Lung (tissue), 12 donors: ENCODE results near the gene HNRNPK. TPM values are rescaled to one million over a fixed set of nuclear protein-coding genes. Genes with fewer than 3 reads are reported as not detected.

Experiments
- ATAC-seq: fragments of 200-7000 bp; cut with Tn5 transposase; one replicate; pipeline ENCODE4 v1.9.1; 2020; ENCODE audit warnings: moderate number of reproducible peaks; ENCODE audit not compliant: insufficient read depth, low FRiP score
- DNase-seq, 3 donors: peaks; one replicate each; pipeline ENCODE4 v3.0.0-alpha.2; 2013 to 2017
- H3K27ac ChIP-seq, 2 donors: one replicate each; pipeline ENCODE4 v1.5.1; 2013; ENCODE audit warnings: mild to moderate bottlenecking in 2 of 2, moderate library complexity in 2 of 2, control low read depth in 1 of 2, inconsistent platforms in 1 of 2, low read depth in 1 of 2, low read length in 1 of 2
- H3K27me3 ChIP-seq, 3 donors: one replicate each; pipeline ENCODE4 v1.5.1; 2013; ENCODE audit warnings: low read length in 2 of 3; ENCODE audit not compliant: control insufficient read depth in 3 of 3, insufficient read depth in 3 of 3
- H3K36me3 ChIP-seq, 4 donors: one replicate each; pipeline ENCODE4 v1.5.1; 2013; ENCODE audit warnings: low read length in 4 of 4, mild to moderate bottlenecking in 1 of 4, moderate library complexity in 1 of 4; ENCODE audit not compliant: control insufficient read depth in 4 of 4, insufficient read depth in 4 of 4
- H3K4me1 ChIP-seq, 5 donors: one replicate each; pipeline ENCODE4 v1.5.1; 2013; ENCODE audit warnings: low read length in 5 of 5, mild to moderate bottlenecking in 2 of 5, moderate library complexity in 1 of 5; ENCODE audit not compliant: control insufficient read depth in 5 of 5, insufficient read depth in 5 of 5
- H3K4me3 ChIP-seq: one replicate; pipeline ENCODE4 v1.5.1; 2013; ENCODE audit warnings: mild to moderate bottlenecking, control low read depth, moderate library complexity
- H3K9ac ChIP-seq, 2 donors: one replicate each; pipeline ENCODE4 v1.5.1; 2013; ENCODE audit warnings: low read length in 2 of 2, control low read depth in 1 of 2; ENCODE audit not compliant: insufficient read depth in 1 of 2
- H3K9me3 ChIP-seq, 4 donors: one replicate each; pipeline ENCODE4 v1.5.1; 2013; ENCODE audit warnings: low read length in 3 of 4, mild to moderate bottlenecking in 1 of 4, moderate library complexity in 1 of 4; ENCODE audit not compliant: control insufficient read depth in 4 of 4, insufficient read depth in 3 of 4
- CTCF ChIP-seq: IDR thresholded peaks from 2 replicates; pipeline ENCODE4 v1.5.1; 2012; ENCODE audit warnings: mild to moderate bottlenecking; ENCODE audit errors: control extremely low read depth, extremely low read depth
- WGBS, 2 donors: extraction: QIAGEN DNeasy Blood & Tissue Kit; methylation state at CpG; one replicate each; pipeline ENCODE4 v1.1.7; 2013; 5-methylcytosine and 5-hydroxymethylcytosine counted together
- polyA plus RNA-seq, 2 donors: library from polyadenylated mRNA; stranded (reverse); fragments of 200-250 nt; gene quantifications; one replicate each; pipeline ENCODE4 v1.2.1, GENCODE V29; 2013
- total RNA-seq, 2 donors: library from RNA; depleted of rRNA in 1 of 2; stranded (reverse); fragments of >200 nt in 1 of 2; gene quantifications; one replicate each; pipeline ENCODE4 v1.2.1, GENCODE V29; 2014 to 2021
- donor health status: control.
- donor health status: control.
- donor health status: Bipolar disorder and iron deficiency.
- donor health status: healthy.
- donor health status: DM: yes; HTN: yes; CAD: no.

HNRNPK gene
- total and polyA plus RNA-seq, 4 donors = 188 to 719 (median 377) TPM

DNA sequence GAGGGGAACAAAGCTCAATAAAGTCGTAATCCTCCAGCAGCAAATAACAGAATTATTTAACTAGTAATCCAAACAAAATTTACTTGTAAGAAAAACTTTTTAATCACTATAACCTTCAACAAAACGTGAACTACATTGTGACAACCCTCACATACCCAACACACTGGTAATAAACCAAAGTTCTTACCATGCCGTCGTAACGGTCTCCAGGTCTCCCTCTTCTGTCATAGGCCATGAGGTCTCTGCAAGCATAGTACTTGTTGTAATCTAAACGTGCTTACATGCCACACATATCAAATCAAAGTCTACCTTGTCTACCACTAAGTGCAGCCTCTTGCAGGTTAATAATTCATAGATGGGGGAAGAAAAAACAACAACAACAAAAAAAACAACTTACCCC, 8.5 kb downstream of the HNRNPK start:
- Histone ChIP-seq H3K9me3 (no peaks in the 10 kb centered on the region), H3K9ac (no peak overlapping the region), H3K4me1 (peaks cover 0 to 5% (median 0%) of the 10 kb centered on the region in 5 donors), H3K4me3 (no peak overlapping the region), H3K27me3 (no peaks in the 10 kb centered on the region), H3K36me3 (peaks cover 28 to 72% (median 63%) of the 10 kb centered on the region in 4 donors), H3K27ac (no peak overlapping the region)
- WGBS, 2 donors = 81 to 85% methylated on average over 6 of the region's 6 CpGs
- DNase-seq (no peak), ATAC-seq (no peak)
- TF ChIP-seq CTCF = no peak

- DNase-seq (no peak), ATAC-seq (no peak)
- Histone ChIP-seq H3K27me3 (no peaks in the 10 kb centered on the region), H3K9me3 (no peaks in the 10 kb centered on the region), H3K4me1 (peaks cover 0 to 5% (median 0%) of the 10 kb centered on the region in 5 donors), H3K4me3 (no peak overlapping the region), H3K36me3 (peaks cover 21 to 60% (median 49%) of the 10 kb centered on the region in 4 donors), H3K27ac (no peak overlapping the region), H3K9ac (no peak overlapping the region)
- TF ChIP-seq CTCF = no peak
- 83 to 84% methylated on average over 3 of the region's 3 CpGs for WGBS, 2 donors
Measured at GRCh38 chr9:83969602-83970001, 10.4 kb downstream of the HNRNPK start.

GRCh38 chr9:83967073-83967472, 12.9 kb downstream of the HNRNPK start:
- no peak for TF ChIP-seq CTCF
- Histone ChIP-seq H3K27me3 (no peaks in the 10 kb centered on the region), H3K27ac (no peak overlapping the region), H3K9ac (no peak overlapping the region), H3K36me3 (peaks cover 14 to 37% (median 27%) of the 10 kb centered on the region in 4 donors), H3K4me3 (no peak overlapping the region), H3K9me3 (no peaks in the 10 kb centered on the region), H3K4me1 (peaks cover 0 to 5% (median 0%) of the 10 kb centered on the region in 5 donors)
- 87 to 91% methylated on average over 1 of the region's 1 CpG for WGBS, 2 donors
- ATAC-seq (no peak), DNase-seq (no peak)

GRCh38 chr9:83966209-83966582, 13.8 kb downstream of the HNRNPK start:
- no peak for TF ChIP-seq CTCF
- 93 to 95% methylated on average over 8 of the region's 8 CpGs for WGBS, 2 donors
- Histone ChIP-seq H3K27me3 (no peaks in the 10 kb centered on the region), H3K27ac (no peak overlapping the region), H3K4me1 (peaks cover 0 to 5% (median 0%) of the 10 kb centered on the region in 5 donors), H3K4me3 (no peak overlapping the region), H3K9ac (no peak overlapping the region), H3K9me3 (no peaks in the 10 kb centered on the region), H3K36me3 (peaks cover 7 to 31% (median 19%) of the 10 kb centered on the region in 4 donors)
- no peak for DNase-seq
- no peak for ATAC-seq
